HG03457 (cell line): ENCODE results near the gene TRIM62.

Source experiments
- ATAC-seq: cut with Tn5 transposase; IDR thresholded peaks from one replicate; pipeline ENCODE4 v1.9.1; 2021; ENCODE audit warnings: moderate number of reproducible peaks; ENCODE audit not compliant: unreplicated experiment

Gene TRIM62

GRCh38 chr1:33181921-33182341 is at the start of gene TRIM62:
Gene TRIM62, minus strand, starts transcription at chr1:33182043. Its CDS starts 611 bp downstream, at chr1:33181432.
- no peak for ATAC-seq

DNA sequence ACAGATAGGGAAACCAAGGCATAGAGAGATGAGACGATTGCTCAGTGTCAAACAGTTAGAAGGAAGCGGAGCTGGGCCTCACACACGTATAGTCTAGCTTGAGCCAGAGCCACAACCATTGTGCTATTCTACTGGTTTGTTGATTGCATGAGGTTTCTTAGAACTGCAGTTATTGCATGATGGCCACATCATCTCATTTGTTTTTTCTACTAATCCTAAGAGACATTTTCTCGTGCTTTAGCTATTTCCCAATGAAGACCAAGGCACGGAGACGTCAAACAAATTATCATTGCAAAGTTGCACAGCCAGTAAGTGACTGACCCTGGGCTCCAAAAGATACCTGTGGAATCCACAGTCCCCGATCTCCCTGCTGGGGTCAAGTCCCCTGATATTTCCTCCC is 49.3 kb upstream of the TRIM62 start:
- ATAC-seq: no peak

GRCh38 chr1:33228935-33229487 is 47.2 kb upstream of the TRIM62 start:
- no peak for ATAC-seq

DNA sequence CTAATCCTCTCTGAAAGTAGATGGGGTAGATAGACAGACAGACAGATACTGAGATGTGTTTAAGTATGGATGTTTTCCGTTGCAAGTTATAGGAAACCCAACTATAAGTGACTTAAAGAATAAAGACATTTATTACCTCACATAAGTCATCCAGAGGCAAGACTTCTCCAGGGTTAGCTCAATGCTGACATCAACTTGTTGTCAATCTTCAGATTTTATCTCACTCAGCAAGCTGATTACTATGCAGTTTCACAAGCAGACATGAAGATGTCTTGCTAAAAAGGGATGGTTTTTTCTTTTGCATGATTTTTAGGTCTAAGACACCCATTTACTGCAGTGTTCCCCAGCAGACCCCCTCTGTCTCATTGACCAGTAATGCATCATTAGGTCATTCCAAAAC is 43.7 kb upstream of the TRIM62 start:
- ATAC-seq: no peak

DNA sequence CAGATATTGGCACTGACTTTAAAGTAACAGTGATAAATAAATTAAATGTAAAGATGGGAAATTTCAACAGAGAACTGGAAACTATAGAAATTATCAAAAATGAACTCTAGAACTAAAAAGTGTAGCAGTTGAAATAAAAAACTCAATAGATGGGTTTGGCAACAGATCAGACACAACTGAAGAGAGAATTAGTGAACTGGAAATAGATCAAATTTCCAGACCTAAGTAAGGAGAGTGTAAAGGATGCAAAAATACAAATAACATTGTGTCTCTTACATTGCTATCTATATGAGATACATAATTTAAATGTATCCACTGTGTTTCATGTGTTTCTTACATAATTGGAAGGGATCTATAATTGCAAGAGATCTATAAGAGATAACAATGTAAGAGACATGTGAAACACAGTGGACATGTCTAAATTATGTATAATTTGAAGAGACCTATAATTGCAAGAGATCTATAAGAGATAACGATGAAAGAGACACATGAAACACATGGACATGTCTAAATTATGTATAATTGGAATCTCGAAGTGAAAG is 42.4 kb upstream of the TRIM62 start:
- ATAC-seq: no peak

GRCh38 chr1:33222381-33222780 is 40.5 kb upstream of the TRIM62 start:
- no peak for ATAC-seq

GRCh38 chr1:33221385-33221758 is 39.5 kb upstream of the TRIM62 start:
- ATAC-seq: no peak

DNA sequence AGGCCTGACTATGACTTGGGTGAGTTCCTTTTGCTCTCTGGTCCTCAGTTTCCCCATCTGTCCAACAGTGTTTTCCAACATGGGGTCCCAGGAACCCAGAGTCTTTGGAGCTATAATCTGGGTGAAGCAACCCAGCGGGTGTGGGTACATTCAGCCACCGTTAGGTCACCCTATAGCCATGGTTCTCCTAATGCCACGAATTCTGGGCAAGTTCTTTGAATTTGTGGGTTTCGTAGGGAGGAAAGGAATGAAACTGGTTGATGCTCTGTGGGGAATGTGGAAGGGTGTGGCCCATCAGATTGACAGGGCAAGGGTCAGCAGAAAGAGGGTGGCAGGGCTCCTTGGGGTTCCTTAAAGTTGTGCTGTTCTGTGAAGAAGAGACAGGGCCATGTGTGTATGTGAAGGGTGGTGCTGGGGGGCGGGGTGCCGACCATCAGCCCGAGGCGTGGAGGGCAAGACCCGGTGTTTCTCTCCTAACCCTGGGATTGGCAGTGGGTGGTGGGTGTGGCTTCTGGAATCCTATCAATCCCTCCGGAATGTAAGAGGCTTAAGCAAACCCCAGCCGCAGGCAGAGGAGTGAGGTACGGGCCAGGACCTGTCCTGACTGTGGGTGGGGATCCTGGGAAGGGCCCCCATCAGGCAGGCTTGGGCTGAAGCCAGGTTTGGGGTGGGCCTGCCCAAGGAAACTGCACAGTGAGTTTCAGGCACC is 39.0 kb upstream of the TRIM62 start:
- no peak for ATAC-seq

DNA sequence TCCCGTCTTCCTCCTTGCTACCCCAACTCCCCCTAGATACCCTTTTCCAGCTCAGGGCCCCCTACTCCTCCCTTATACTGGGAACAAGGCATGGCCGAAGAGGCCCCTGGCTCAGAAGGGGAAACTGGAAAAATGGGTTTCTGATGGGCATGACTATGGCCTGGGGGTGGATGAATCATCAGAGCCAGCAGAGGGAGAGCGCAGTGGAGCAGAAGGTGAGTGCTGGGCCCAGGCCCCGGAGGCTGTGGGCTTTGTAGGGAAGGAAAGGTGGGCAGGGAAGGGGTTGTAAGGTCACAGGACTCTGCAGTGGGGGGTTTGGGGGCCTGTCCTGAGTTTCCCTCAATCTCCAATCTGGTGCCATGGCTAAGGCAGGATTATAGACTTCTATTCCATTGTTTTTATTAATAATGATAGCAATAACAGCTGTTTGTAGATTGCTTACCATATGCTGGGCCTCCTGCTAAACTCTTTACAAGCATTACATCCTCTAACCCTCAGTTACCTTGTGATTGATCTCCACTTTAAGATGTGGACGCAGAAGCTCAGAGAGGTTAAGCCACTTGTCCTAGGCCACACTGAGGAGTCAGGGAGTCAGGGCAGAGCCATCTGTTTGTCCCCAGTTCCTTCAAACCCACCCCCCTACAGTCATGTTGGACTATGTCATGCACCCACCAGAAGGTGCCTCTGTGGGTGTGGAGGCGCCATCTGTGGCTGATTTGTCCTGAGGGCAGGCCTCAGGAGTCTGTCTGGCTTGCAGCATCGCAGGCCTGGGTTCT is 38.2 kb upstream of the TRIM62 start:
- no peak for ATAC-seq

DNA sequence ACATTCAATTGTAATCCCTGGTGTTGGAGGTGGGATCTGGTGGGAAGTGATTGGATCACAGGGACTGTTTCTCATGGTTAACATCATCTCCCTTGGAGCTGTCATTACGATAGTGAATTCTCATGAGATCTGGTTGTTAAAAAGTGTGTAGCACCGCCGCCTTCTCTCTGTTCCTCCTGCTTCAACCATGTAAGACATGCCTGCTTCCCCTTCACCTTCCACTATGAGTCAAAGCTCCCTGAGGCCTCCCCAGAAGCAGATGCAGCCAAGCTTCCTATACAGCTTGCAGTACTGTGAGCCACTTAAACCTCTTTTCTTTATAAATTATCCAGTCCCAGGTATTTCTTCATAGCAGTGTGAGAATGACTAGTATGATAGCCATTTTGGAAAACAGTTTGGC is 30.1 kb upstream of the TRIM62 start:
- ATAC-seq: no peak

DNA sequence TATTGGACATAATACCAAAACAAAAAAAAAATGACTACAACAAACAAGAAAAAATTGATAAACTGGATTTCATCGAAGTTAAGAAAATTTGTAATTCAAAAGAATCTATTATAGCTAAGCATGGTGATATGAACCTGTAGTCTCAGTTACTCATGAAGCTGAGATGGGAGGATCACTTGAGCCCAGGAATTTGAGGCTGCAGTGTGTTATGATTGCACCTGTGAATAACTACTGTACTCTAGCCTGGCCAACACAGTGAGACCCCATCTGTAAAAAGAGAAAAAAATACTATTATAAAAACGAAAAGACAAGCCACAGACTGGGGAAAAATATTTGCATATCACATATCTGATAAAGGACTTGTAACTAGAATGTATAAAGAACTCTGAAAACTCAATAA is 24.5 kb upstream of the TRIM62 start:
- ATAC-seq: no peak

DNA sequence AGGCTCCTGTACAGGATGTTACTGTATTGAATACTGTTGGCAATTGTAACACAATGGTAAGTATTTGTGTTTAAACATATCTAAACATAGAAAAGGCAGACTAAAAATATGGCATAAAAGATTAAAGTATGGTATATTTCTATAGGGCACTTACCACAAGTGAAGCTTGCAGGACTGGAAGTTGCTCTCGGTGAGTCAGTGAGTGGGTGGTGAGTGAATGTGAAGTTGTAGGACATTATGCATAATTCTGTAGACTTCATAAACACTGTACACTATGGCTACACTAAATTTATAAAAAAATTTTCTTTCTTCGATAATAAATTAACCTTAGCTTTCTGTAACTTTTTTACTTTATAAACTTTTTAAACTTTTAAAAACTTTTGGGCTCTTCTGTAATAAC is 13.7 kb upstream of the TRIM62 start:
- ATAC-seq: no peak

GRCh38 chr1:33191731-33192275 is 10.0 kb upstream of the TRIM62 start:
- no peak for ATAC-seq

- ATAC-seq: no peak
Observed at GRCh38 chr1:33190701-33191100, 8.9 kb upstream of the TRIM62 start.

DNA sequence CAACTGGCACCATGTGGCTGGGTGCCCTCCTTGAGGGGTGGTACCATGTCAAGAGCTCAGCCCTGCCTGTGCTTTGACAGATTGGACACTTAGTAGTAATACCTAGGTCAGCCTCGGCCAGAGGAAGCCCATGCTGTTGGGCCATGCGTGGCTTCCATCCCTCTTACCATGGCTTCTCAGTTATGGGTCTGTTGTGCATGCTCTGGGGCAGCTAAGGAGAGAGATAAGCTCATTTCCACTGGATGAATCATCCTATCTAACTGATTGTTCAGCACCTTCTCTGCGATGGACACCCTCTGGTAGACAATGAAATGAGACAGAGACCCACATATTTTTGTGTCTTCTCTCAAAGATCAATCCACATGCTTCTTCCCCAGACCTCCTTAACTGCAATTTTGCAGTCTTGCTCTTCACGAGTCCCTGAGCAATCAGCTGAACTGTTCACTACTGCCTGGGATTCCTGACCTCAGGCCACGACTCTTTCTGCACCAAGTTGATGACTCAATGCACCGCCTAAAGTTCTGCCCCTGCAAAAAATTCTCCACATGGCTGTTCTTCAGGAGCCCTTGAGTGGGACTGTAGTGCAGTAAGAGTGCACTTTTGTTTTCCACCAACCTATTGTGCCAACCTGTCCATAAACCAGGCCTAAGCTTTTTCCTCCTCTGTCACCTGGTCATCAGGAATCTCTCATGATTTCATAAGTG is 6.9 kb upstream of the TRIM62 start:
- no peak for ATAC-seq

DNA sequence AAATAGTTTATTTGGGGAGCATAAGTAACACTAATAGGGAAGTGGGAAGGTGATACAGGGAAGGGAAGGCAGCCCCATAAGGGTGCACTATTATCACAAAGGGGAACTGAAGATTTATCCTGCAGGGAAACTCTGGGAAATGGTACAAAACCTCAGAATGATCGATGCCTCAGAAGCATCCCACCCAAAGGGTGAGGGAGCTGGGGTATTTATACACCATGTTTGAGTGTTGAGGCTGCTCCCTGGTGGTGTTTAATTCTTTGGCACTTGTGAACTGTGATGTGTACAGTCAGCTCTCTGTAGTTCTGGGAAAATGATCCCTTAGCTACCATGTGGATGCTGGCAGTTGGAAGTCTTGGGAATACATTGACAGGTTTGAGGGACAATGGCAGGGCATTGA is 5.1 kb upstream of the TRIM62 start:
- ATAC-seq: no peak

- ATAC-seq: no peak
Observed at GRCh38 chr1:33185541-33185940, 3.7 kb upstream of the TRIM62 start.

DNA sequence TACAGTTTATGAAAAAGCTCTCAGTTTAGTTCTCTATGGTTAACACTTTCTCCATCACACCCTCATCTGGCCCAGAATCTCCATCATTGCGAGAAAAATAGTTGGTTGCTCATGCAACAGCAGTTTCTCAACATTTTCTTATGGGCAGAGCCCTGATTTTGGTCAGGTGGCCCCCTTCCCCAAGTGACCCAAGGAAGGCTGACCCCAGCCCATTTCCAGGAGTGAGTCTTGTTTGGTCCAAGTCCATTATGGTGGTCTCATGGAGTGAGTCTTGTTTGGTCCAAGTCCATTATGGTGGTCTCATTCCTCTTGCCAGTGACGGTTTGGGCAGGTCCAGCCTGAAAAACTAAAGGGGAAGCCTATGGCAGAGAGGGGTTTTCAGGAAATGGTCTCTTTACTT is 1.5 kb upstream of the TRIM62 start:
- no peak for ATAC-seq

DNA sequence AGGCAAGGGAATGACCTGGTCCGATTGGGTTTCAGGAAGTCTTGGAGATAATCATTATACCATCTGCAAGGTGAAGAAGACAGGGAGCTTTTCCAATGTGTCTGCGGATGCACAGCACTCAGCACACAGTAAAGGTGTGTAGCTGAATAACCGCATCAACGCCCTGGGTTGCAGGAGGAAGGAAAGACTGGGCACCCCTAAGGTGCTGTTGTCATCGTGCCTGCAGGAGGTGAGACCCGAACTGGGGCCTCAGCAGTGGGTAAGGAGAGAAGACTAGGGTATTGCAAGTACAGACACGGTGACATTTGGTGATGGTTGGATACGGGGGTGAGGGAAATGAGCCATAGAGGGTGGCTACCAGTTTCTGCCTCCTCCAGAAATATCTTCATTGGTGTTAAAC is 1.1 kb upstream of the TRIM62 start:
- no peak for ATAC-seq

GRCh38 chr1:33182401-33182841 is 578 bp upstream of the TRIM62 start:
- no peak for ATAC-seq
